ENCODE measurements around the gene SEMA3D.

GRCh38 chr7:85164376-85164775 lies 22.5 kb downstream of the SEMA3D start:
- TF ChIP-seq POLR2A (IDR thresholded peaks at IDR 0.05; ENCODE audit: extremely low read depth, insufficient read length) (no peak), CTCF (IDR thresholded peaks at IDR 0.05; ENCODE audit: low read depth, low read length) (no peak), MAX (IDR thresholded peaks at IDR 0.05; ENCODE audit: low read depth, low read length) (no peak), MYC (IDR thresholded peaks at IDR 0.05; ENCODE audit: low read depth, low read length) (no peak)
